Measurements from ENCODE around the gene MGAT5B. TPM values are rescaled to one million over a fixed set of nuclear protein-coding genes. Genes with fewer than 3 reads are reported as not detected.

Gene MGAT5B
- total and polyA plus RNA-seq, 9 of the 15 experiments (the other 6 are each of a cell fraction or from before 2014, with no cell fraction given) = 0.09 to 0.43 (median 0.18) TPM; not detected in 4

GRCh38 chr17:76827736-76828135 is 40.5 kb upstream of the MGAT5B start:
- Histone ChIP-seq H3K4me1 (replicated peaks in 1 of 2; ENCODE audit: control insufficient read depth in 2 of 2, insufficient read depth in 2 of 2, low read length in 2 of 2) (no peaks in the 10 kb centered on the region; a peak in 1 of 5 replicates), H3K9me1 (ENCODE audit: control insufficient read depth, insufficient read depth, low read length) (no peaks in the 10 kb centered on the region), H3K27ac (ENCODE audit: extremely low read depth, low read depth, low read length) (no peak overlapping the region), H4K20me1 (replicated peaks; ENCODE audit: control insufficient read depth, insufficient read depth, low read length) (no peaks in the 10 kb centered on the region), H3K9ac (ENCODE audit: insufficient read depth in 1 of 2, low read depth in 2 of 2, low read length in 2 of 2) (no peak overlapping the region), H3K79me2 (ENCODE audit: control insufficient read depth, insufficient read depth, low read length) (no peaks in the 10 kb centered on the region), H3K4me2 (ENCODE audit: insufficient read depth, low read length) (no peak overlapping the region), H3K36me3 (ENCODE audit: control insufficient read depth, insufficient read depth, low read length) (no peaks in the 10 kb centered on the region), H3K4me3 (no peak overlapping the region), H2AFZ (ENCODE audit: low read depth, low read length) (no peak overlapping the region), H3K9me3 (replicated peaks; ENCODE audit: control insufficient read depth, insufficient read depth, low read depth, low read length) (no peaks in the 10 kb centered on the region), H3K27me3 (ENCODE audit: control insufficient read depth in 2 of 2, insufficient read depth in 2 of 2, low read length in 2 of 2) (peaks cover 13 to 42% of the 10 kb centered on the region in 2 experiments; a peak in 4 of 5 replicates)
- POLR2A ChIA-PET = no interaction called here
- CTCF ChIA-PET (ENCODE audit: low intra/inter-chr PET ratio) = no interaction called here
- 15% methylated on average over 10 of the region's 14 CpGs for WGBS (ENCODE audit: insufficient coverage, low coverage, missing lambda C conversion rate)
- TF ChIP-seq NONO (IDR thresholded peaks at IDR 0.05; ENCODE audit: low read depth in 2 of 2, low read length in 1 of 2) (no peak), HMBOX1 (IDR thresholded peaks at IDR 0.05) (no peak), HLTF (IDR thresholded peaks at IDR 0.05) (no peak), SIX5 (IDR thresholded peaks at IDR 0.05; ENCODE audit: borderline replicate concordance in 1 of 2, insufficient read depth in 1 of 2, low read depth in 1 of 2, low read length in 2 of 2) (no peak), ARID4B (CRISPR knock-in tag; IDR thresholded peaks at IDR 0.05) (no peak), MLLT1 (IDR thresholded peaks at IDR 0.05) (no peak)
- TF ChIP-seq, protein P1, sequence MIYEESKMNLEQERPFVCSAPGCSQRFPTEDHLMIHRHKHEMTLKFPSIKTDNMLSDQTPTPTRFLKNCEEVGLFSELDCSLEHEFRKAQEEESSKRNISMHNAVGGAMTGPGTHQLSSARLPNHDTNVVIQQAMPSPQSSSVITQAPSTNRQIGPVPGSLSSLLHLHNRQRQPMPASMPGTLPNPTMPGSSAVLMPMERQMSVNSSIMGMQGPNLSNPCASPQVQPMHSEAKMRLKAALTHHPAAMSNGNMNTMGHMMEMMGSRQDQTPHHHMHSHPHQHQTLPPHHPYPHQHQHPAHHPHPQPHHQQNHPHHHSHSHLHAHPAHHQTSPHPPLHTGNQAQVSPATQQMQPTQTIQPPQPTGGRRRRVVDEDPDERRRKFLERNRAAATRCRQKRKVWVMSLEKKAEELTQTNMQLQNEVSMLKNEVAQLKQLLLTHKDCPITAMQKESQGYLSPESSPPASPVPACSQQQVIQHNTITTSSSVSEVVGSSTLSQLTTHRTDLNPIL (CRISPR knock-in tag; IDR thresholded peaks at IDR 0.05) = no peak
- DNase-seq (ENCODE audit: extremely low read depth in 1 of 4, low spot score in 3 of 4) (no peak), FAIRE-seq (no peak), ATAC-seq (no peak)
- BruUV-seq (replicated peaks) = no TSS peak
- intact Hi-C loops (cut with micrococcal nuclease) (no loop called here), in situ Hi-C loops (cut with MboI) (no loop called here)
